Measurements from ENCODE around the gene MAST4.

DNA sequence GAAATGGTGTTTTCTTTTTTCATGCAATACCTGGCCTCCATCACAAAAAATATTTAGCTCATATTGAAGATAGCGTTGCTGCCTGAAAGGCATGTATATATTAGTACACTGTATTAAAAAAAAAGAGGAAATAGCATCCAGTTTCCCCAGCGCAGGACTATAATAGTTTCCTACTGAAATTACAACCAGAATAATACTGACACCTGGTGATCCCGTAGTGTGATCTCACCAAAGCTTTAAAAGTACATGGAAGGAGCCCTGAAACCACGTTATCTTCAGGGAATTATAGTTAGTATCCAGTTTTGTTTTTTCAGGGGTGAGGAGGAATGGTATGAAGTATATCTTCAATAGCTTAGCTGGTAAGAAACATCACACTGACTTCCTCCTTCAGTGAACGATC lies 335.5 kb downstream of the MAST4 start:
- no peak for TF ChIP-seq CCAR2 (optimal IDR thresholded peaks at IDR 0.05; ENCODE audit: low read depth, low read length)
- TF ChIP-seq EHMT2 (IDR thresholded peaks at IDR 0.05; ENCODE audit: borderline replicate concordance, low read depth, low read length): no peak
- no peak for TF ChIP-seq STAG1 (CRISPR knock-in tag; IDR thresholded peaks at IDR 0.05)
- no peak for TF ChIP-seq HCFC1 (IDR thresholded peaks at IDR 0.05; ENCODE audit: low read depth, low read length)
- TF ChIP-seq TGIF2 (CRISPR knock-in tag; IDR thresholded peaks at IDR 0.05): no peak
- no peak for TF ChIP-seq TBP (CRISPR knock-in tag; IDR thresholded peaks at IDR 0.05)
- no peak for TF ChIP-seq POLR2A (IDR thresholded peaks at IDR 0.05; ENCODE audit: insufficient read depth in 1 of 2, low read depth in 2 of 2, low read length in 2 of 2)
- TF ChIP-seq PLRG1 (conservative IDR thresholded peaks at IDR 0.05): no peak
- no peak for TF ChIP-seq IRF1 (CRISPR knock-in tag; IDR thresholded peaks at IDR 0.05; ENCODE audit: low read depth)
- no peak for TF ChIP-seq TAF15 (IDR thresholded peaks at IDR 0.05; ENCODE audit: low read depth, low read length, poor library complexity, severe bottlenecking)
- TF ChIP-seq, protein P1, sequence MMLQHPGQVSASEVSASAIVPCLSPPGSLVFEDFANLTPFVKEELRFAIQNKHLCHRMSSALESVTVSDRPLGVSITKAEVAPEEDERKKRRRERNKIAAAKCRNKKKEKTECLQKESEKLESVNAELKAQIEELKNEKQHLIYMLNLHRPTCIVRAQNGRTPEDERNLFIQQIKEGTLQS (CRISPR knock-in tag; IDR thresholded peaks at IDR 0.05): no peak
- TF ChIP-seq SIN3B (IDR thresholded peaks at IDR 0.05; ENCODE audit: low read length): no peak

All from HepG2 (cell line).